ENCODE data around the gene ZNF559. TPM values are rescaled to one million over a fixed set of nuclear protein-coding genes. Genes with fewer than 3 reads are reported as not detected.
"Not testable (repeated sequence)": the region's sequence is repeated elsewhere in the genome, so short reads cannot be mapped to it uniquely, and the experiment has no call there.

The ZNF559 gene
- total RNA-seq = 29.2 TPM

DNA sequence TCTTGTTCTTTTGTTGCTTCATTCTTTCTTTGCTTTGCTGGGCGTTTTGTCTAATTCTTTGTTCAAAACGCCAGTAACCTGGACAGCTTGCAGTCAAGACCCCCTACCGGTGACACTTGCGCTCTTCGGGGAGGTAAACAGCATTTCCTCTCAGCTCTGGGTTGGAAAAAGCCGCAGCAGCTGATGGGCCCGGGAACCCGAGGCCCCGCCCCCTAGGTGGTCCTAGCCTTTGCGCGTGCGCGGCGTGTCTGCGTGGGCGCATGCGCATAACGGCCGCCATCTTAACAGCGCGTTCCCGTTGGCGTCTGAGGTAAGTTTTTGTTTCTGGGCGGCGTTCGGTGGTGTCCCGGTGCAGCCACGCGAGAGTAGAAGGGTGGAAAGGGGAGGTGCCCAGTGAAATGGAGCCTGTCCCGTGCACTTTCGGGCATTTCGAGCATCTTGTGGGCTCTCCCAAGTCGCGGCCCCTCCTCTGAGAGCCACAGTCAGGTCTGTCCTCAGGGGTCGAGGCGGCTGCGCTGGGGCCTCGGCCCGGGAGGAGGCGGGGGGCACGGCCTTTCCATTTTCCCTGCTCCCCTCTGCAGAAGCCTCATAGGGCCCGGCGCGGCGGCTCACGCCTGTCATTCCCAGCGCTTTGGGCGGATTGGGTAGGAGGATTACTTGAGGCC lies at the start of gene ZNF559:
TSS of gene ZNF559 (plus strand) at position 261 of the 665 bp plus-strand sequence. CDS start 14,371 bp downstream, outside the sequence.
- peak; percentile 99 for DNase-seq

DNA sequence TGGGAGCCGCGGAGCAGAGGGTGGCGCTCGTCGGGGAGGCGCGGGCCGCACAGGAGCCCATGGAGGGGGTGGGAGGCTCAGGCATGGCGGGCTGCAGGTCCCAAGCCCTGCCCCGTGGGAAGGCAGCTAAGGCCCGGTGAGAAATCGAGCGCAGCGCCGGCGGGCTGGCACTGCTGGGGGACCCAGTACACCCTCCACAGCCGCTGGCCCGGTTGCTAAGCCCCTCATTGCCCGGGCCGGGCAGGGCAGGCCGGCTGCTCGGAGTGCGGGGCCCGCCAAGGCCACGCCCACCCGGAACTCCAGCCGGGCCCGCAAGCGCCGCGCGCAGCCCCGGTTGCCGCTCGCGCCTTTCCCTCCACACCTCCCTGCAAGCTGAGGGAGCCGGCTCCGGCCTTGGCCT lies 40.5 kb upstream of the ZNF559 start:
- DNase-seq = not testable (repeated sequence)

DNA sequence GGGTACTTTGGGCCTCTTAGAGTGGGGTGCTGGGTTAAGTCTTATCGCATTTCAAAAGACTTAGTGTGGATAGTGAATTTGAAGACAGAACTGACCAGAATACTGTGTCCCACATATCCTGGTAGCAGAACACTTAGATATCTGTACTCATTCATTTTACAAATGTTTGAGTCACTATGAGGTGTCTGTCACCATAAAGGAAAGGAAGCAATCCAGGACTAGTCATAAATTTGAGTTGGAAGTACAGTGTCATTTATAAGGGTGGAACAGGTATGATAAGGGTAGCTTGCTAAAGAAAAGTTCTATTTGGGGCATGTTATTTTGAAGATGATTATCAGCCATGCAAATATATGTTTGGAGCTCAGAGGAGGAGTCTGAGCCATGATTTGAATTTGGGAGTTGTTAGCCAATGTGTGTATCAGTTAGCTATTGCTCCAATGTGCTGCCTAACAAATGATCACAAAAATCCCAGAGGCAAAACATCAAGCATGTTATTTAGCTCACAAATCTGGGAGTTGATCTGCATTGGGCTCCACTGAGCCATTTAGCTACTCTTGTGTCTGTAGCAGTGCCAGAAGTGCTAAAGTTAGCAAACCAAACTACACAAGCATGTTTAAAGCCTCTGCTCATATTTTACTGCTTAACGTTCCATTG lies 34.6 kb upstream of the ZNF559 start:
- no peak for DNase-seq

DNA sequence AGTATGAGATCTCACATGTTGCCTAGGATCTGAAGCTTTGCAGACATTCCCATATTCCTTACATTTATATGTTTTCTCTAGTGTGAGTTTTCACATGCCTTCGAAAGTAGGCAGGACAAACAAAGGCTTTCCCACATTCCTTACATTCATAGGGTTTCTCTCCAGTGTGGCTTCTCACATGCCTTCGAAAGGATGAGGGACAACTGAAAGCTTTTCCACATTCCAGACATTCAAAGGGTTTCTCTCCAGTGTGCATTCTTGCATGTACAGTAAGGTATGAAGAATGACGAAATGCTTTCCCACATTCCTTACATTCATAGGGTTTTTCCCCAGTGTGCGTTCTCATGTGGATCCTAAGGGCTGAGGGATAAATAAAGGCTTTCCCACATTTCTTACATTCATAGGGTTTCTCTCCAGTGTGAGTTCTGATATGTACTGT lies 28.5 kb upstream of the ZNF559 start:
- DNase-seq = no peak

DNA sequence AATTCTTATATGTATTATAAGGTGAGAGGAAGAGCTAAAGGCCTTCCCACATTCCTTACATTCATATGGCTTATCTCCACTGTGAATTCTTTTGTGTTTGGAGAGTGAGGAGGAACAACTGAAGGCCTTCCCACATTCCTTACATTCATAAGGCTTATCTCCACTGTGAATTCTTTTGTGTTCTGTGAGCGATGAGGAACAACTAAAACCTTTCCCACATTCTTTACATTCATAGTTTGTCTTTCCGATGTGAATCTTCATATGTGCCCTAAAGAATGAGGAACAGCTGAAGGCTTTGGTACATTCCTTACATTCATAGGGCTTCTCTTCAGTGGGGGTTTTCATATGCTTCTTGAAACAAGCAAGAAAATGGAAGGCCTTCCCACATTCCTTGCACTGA lies 27.6 kb upstream of the ZNF559 start:
- DNase-seq = no peak

DNA sequence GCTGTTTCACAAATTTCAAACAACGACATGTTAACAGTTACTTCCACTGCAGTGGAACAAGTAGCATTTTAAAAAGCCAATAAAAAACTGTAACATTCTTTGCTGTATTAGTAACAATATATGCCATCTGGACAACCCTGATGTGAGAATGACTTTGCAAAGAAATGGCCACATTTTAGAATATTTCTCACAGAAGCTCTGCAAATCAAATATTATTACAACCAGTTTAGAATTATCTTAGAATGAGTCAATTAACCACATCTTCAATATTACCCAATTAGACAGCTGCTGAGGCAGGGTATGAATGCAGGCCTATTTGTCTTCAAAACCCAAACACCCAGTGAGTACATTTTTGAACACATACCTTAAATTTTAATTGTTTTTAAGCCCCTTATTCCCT lies 17.5 kb upstream of the ZNF559 start:
- DNase-seq = no peak

DNA sequence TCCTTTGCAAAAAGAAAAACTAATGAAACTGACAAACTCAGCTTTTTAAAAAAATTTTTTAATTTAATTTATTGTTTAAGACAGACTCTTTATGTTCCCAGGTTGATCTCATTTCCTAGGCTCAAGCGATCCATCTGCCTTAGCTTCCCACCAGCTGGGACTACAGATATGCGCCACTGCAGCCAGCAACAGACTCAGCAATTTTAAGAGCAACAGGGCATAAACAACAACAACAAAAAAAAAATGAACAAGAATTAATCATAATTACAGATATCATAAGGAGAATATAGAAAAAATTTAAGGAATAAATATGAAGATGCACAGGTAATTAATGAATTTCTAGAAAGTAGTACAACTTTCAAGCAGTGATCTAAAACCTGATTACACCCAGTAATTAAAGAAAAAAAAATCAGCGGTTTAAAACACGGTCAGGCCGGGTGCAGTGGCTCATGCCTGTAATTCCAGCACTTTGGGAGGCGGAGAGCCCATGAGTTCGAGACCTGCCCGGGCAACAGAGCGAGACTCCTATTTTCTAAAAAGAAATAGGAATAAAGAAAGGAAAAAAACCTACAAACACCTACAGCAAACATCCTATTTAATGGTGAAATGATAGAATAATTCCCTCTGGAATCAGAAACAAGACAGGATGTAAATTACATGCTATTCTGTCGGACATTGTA lies 15.7 kb upstream of the ZNF559 start:
- DNase-seq = no peak

DNA sequence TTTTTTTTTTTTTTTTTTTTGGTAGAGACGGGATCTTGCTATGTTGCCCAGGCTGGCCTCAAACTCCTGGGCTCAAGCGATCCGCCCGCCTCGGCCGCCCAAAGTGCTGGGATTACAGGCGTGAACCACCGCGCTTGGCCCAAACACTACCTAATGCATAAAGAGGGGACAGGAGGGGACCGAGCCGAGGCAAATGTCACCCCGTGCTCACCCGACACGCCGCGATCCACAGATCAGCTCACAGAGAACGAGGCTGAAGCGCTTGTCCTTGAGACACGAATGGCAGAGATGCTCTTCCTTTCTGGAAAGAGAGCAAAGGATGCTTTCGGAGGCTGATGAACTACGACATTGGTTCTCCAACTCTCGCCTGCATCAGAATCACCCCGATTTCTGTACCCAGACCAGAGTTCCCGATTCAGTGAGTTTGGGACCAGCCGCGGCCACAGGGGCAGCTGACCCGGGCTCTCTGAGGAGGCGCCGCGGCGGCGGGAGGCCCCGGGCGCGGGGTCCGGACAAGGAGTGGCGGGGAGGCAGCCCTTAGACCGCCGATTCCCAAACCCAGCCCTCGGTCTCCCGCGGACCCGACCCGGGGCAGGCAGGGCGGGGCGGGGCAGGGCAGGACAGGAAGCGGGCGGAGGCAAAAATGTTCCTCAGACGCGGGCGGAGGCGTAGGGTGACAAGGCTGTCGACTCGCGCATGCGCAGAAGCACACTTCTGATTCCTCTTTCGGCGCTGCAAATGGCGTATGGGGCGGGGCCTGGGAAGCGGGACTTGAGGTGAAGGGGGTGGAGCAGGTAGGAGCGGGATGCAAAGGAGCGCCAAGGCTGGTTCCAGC lies 14.6 kb upstream of the ZNF559 start, which contains the start of gene ZNF699:
TSS of gene ZNF699 (minus strand) at position 700 of the 835 bp plus-strand sequence. CDS start 4,719 bp downstream, outside the sequence.
- DNase-seq = peak; percentile 100

DNA sequence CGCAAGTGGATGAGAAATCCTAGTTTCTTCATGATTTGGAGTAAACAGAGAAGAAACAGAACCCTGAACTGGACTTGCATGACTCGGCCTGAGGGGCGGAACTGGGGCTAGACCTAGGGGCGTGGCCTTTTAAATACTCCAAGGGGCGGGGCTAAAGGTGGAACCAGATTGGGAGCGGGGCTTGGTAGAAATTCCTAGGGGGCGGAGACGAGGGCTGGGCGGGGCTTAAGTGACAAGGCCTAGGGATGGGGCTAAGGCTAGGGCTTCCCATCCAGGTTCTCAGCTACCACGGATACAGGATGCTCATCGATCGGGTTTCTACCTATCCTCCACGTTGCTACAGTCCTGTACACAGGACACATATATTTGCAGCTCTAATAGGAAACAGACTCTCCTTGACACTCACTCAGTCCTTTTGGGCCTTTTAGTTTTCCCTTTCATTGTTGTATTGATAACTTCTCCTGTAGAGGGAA lies 14.0 kb upstream of the ZNF559 start:
- DNase-seq = no peak

DNA sequence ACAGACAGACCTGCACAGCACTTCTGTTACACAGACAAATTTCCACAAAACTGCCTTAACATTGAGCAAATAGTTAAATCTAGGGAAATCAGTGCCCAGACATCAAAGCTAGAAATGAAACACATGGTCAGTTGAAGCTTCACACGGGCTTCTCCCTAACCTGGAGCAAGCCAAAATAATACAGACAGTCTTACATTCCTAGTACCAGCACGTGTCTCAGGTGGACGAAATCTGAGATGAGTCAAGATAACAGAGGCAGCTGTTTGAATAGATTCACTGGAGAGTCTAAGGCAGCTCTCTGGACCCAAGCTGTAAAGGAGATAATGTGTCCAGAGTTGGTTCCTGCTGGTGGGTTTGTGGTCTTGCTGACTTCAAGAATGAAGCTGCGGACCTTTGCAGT lies 10.2 kb upstream of the ZNF559 start:
- no peak for DNase-seq

DNA sequence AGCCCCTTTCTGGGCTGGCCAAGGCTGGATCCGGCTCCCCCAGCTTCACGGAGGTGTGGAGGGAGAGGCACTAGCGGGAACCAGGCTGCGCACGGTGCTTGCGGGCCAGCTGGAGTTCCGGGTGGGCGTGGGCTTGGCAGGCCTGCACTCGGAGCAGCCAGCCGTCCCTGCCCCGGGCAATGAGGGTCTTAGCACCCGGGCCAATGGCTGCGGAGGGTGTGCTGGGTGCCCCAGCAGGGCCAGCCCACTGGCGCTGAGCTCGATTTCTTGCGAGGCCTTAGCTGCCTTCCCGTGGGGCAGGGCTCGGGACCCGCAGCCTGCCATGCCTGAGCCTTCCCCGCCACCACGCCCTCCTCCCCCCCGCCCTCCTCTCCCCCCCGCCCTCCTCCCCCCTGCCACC lies 2.6 kb upstream of the ZNF559 start:
- no peak for DNase-seq

DNA sequence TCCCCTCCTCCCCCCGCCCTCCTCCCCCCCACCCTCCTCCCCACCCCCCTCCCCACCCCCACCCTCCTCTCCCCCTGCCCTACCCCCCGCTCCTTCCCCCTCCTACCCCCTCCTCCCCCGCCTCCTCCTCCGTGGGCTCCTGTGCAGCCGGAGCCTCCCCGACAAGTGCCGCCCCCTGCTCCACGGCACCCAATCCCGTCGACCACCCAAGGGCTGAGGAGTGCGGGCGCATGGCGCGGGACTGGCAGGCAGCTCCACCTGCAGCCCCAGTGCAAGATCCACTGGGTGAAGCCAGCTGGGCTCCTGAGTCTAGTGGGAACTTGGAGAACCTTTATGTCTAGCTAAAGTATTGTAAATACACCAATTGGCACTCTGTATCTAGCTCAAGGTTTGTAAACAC lies 2.2 kb upstream of the ZNF559 start:
- DNase-seq = not testable (repeated sequence)

DNA sequence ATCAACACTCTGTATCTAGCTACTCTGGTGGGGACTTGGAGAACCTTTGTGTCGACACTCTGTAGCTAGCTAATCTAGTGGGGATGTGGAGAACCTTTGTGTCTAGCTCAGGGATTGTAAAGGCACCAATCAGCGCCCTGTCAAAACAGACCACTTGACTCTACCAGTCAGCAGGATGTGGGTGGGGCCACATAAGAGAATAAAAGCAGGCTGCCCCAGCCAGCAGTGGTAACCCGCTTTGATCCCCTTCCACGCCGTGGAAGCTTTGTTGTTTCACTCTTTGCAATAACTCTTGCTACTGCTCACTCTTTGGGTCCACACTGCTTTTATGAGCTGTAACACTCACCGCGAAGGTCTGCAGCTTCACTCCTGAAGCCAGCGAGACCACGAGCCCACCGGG lies 1.8 kb upstream of the ZNF559 start:
- not testable (repeated sequence) for DNase-seq

DNA sequence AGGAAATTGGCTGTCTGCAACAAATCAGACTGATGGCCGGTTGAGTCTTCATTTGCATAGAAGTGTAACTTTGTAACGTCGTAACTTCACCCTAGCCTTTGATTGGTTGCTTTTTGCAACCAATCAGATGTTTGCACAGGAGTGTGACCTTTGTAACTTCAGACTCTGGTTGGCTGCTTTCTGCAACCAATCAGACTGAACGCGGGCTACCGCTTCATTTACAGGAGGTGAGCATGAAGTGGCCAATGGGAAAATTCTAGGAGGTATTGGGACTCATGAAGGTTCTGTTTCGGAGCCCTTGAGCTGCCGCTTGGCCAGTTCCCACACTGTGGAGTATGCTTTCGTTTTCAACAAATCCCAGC lies 441 bp upstream of the ZNF559 start:
- DNase-seq = peak; percentile 81

DNA sequence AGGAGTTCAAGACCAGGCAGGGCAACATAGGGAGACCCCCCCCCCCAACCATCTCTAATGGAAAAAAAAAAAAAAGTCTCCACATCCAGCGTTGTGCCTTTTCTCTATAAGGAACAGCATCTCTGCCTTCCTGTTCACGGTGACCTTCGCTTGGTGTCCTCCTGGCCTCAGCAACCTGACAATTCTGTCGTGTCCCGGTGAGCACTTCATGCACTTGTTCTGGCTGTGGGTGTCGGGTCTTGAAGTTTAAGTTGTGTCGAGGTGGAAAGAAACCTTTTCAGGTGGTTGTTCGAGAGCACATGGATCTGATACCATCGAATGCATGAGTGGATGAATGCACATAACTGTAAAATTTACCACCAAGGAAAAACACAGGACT lies 594 bp downstream of the ZNF559 start:
- DNase-seq = no peak

DNA sequence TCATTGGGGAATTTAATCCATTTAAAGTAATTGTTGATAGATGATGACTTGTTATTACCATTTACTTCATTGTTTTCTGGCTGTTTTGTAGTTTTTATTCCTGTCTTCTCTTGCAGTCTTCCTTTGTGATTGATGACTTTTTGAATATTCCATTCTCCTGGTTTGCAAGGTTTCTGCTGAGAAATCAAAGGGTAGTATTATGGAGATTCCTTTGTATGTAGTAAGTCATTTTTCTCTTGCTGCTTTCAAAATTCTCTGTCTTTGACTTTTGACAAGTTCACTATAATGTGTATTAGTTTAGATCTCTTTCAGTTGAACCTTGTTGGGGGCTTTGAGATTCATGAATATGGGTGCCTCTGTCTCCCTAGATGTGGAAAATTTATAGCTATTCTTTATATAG lies 6.0 kb downstream of the ZNF559 start:
- DNase-seq = no peak

DNA sequence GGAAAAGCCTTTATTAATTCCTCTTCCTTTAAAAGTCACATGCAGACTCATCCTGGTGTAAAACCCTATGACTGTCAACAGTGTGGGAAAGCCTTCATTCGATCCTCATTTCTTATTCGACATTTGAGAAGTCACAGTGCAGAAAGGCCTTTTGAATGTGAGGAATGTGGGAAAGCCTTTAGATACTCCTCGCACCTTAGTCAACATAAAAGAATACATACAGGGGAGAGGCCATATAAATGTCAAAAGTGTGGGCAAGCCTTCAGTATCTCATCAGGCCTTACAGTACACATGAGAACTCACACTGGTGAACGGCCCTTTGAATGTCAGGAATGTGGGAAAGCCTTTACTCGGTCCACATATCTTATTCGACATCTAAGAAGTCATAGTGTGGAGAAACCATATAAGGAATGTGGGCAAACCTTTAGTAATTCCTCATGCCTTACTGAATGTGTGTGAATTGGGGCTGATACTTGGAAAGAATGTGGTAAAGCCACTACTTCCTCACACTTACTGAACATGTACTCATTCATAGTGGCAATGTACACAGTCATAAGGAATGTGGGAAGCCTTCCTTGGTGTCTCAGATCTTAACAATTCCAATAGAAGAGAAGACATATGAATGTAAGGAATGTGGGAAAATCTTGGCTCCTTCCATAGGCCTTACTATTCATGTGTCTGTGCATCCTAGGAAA lies 18.8 kb downstream of the ZNF559 start:
- DNase-seq = no peak

DNA sequence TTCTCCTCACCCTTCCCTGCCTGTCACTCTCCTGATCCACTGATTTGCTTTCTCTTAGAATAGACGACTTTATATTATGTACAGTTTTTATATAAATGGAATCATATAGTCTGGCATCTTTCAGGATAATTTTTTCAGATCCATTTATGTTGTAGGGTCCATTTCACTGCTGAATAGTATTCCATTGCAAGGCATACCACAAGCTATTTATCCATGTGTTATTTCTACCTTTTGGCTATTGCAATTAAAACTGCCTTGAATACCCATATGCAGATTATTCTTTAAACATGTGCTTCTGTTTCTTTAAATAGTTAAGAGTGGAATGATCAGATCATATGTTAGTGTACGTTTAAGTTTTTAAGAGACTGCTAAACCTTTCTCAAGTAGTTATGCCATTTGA lies 21.0 kb downstream of the ZNF559 start:
- no peak for DNase-seq

DNA sequence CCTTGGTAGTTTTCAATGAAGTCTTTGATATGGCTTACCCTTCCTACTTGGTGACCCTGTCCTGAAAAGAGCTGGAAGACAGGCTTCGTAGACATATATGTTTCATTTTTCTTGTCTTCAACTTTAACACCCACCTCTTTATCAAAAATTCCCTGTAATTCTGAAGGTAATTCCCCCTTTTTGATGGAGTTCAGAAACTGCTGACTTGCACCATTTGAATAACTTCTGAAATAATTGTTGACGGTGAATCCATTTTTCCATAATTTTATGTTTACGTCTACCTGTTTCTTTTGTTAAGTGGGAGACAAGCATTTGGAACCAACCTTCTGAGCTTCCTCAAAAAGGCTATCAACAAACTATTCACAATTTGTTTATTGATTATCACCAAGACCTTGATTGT lies 24.3 kb downstream of the ZNF559 start:
- no peak for DNase-seq

DNA sequence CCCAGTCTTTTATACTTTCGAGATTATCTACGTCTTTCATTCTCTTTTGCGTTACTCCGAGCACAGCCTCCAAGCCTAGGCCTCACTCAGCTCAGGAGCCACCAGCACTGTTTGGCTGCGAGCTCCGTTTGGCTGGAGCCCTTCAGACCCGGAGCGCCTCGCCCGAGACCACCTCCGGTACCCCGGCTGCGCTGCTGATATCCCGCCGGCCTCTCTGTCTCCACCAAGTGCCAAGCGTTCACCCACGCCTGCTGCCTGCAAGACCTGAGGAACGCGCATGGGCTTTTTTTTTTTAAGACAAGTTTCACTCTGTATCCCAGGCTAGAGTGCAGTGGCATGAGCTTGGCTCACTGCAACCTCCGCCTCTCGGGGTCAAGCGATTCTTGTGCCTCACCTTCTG lies 24.7 kb downstream of the ZNF559 start:
- no peak for DNase-seq

DNA sequence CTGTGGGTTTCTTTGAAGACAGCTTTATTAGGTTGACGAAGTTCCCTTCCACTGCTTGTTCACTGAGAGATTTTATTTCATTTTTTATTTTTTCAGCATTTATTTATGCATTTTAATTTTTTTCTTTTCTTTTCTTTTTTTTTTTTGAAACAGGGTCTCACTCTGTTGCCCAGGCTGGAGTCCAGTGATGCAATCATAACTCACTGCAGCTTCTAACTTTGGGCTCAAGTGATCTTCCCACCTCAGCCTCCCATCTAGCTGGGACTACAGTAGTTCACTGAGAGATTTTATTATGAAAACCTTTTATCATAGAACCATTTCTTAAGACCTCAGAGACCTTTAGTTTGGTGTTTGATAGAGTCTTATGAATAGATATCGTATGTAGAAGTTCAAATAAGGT lies 28.5 kb downstream of the ZNF559 start:
- no peak for DNase-seq

DNA sequence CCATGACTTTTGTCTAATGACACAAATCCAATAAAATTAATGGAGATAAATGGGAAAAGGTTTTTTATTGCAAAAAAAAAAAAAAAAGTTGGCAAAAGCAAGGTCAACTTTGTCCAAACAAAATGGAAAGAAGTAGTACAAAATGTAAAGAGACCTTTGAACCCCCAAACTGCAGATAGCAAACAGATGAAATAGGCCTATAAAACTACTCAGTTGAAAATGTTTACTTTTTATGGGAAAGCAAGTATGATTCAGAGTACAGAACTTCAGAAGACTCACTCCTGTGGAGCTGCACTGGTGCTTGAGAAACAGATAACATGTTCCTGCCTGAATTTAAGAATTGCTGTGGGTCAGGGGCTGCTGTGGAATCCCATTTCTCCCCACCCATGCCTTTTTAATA lies 29.0 kb downstream of the ZNF559 start:
- no peak for DNase-seq

All from tongue (tissue), 2 donors.